Measurements from ENCODE around the gene FIS1.
"Not testable (repeated sequence)": the region's sequence is repeated elsewhere in the genome, so short reads cannot be mapped to it uniquely, and the experiment has no call there.

- TF ChIP-seq, protein P1, sequence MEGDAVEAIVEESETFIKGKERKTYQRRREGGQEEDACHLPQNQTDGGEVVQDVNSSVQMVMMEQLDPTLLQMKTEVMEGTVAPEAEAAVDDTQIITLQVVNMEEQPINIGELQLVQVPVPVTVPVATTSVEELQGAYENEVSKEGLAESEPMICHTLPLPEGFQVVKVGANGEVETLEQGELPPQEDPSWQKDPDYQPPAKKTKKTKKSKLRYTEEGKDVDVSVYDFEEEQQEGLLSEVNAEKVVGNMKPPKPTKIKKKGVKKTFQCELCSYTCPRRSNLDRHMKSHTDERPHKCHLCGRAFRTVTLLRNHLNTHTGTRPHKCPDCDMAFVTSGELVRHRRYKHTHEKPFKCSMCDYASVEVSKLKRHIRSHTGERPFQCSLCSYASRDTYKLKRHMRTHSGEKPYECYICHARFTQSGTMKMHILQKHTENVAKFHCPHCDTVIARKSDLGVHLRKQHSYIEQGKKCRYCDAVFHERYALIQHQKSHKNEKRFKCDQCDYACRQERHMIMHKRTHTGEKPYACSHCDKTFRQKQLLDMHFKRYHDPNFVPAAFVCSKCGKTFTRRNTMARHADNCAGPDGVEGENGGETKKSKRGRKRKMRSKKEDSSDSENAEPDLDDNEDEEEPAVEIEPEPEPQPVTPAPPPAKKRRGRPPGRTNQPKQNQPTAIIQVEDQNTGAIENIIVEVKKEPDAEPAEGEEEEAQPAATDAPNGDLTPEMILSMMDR (IDR thresholded peaks at IDR 0.05): not testable (repeated sequence)
- not testable (repeated sequence) for TF ChIP-seq EP300, POLR2A (IDR thresholded peaks at IDR 0.05)
Observed at GRCh38 chr7:101253199-101253598, 8.3 kb upstream of the FIS1 start.
